HTR-8/SVneo (cell line): ENCODE data around the gene SLC2A6.

Source experiments
- DNase-seq: peaks from one replicate; pipeline ENCODE4 v3.0.0; 2011; ENCODE audit warnings: low spot score, mixed read lengths; ENCODE audit not compliant: insufficient read length
- FAIRE-seq: peaks from 2 replicates; lab custom pipeline; 2011; peaks lifted over from hg19 to GRCh38; lab: Jason Lieb, UNC

The SLC2A6 gene

GRCh38 chr9:133516256-133516960 lies 37.5 kb upstream of the SLC2A6 start:
- FAIRE-seq (no peak), DNase-seq (no peak)

- no peak for DNase-seq
- FAIRE-seq, result no peak
Measured at GRCh38 chr9:133515615-133516255, 36.8 kb upstream of the SLC2A6 start.

- DNase-seq (no peak), FAIRE-seq (no peak)
Measured at GRCh38 chr9:133515240-133515610, 36.3 kb upstream of the SLC2A6 start.

- DNase-seq (no peak), FAIRE-seq (no peak)
Measured at GRCh38 chr9:133514460-133515239, 35.8 kb upstream of the SLC2A6 start.

GRCh38 chr9:133513214-133514100 lies 34.6 kb upstream of the SLC2A6 start:
- FAIRE-seq (no peak), DNase-seq (no peak)

GRCh38 chr9:133512253-133513213 lies 33.6 kb upstream of the SLC2A6 start:
- DNase-seq (no peak), FAIRE-seq (no peak)

- no peak for DNase-seq
- peak; percentile 96 for FAIRE-seq
Measured at GRCh38 chr9:133511607-133512006, 32.7 kb upstream of the SLC2A6 start.

- DNase-seq, result no peak
- FAIRE-seq, result no peak
Measured at GRCh38 chr9:133510926-133511505, 32.1 kb upstream of the SLC2A6 start.

- DNase-seq, result peak; percentile 24
- FAIRE-seq, result no peak
Measured at GRCh38 chr9:133509179-133510083, 30.5 kb upstream of the SLC2A6 start.

- no peak for FAIRE-seq
- DNase-seq, result no peak
Measured at GRCh38 chr9:133508046-133508445, 29.1 kb upstream of the SLC2A6 start.

GRCh38 chr9:133507246-133507965 lies 28.5 kb upstream of the SLC2A6 start:
- FAIRE-seq (no peak), DNase-seq (no peak)

GRCh38 chr9:133506653-133507038 lies 27.7 kb upstream of the SLC2A6 start:
- FAIRE-seq, result no peak

GRCh38 chr9:133505901-133506652 lies 27.2 kb upstream of the SLC2A6 start:
- DNase-seq (no peak), FAIRE-seq (no peak)

More at GRCh38 chr9:133506653-133507038, 27.7 kb upstream of the SLC2A6 start:
- peak; percentile 48 for DNase-seq

GRCh38 chr9:133505186-133505830 lies 26.4 kb upstream of the SLC2A6 start:
- DNase-seq (no peak), FAIRE-seq (no peak)

GRCh38 chr9:133502112-133502511 lies 23.2 kb upstream of the SLC2A6 start:
- DNase-seq, result no peak
- FAIRE-seq, result no peak

- FAIRE-seq (no peak), DNase-seq (no peak)
Measured at GRCh38 chr9:133499892-133500270, 21.0 kb upstream of the SLC2A6 start.
